NB4 (cell line): ENCODE results near the gene DACT3.
A peak's percentile ranks its signal among the peaks of the same experiment; 100 is the strongest.

ENCODE experiments used
- DNase-seq: peaks from one replicate; pipeline ENCODE4 v3.0.0; 2010; ENCODE audit warnings: low read depth
- H3K4me3 ChIP-seq: one replicate; pipeline ENCODE4 v1.5.1; 2011; ENCODE audit warnings: mild to moderate bottlenecking, low read depth, low read length, moderate library complexity
- MAX ChIP-seq: IDR thresholded peaks from 2 replicates; pipeline ENCODE4 v1.6.1; 2011; ENCODE audit warnings: low read depth, low read length
- MYC ChIP-seq: IDR thresholded peaks from 2 replicates; pipeline ENCODE4 v1.6.1; 2011; ENCODE audit warnings: low read depth, low read length
- POLR2A ChIP-seq: IDR thresholded peaks from 2 replicates; pipeline ENCODE4 v1.6.1; 2011; ENCODE audit warnings: mild to moderate bottlenecking; ENCODE audit not compliant: insufficient read length; ENCODE audit errors: extremely low read depth
- TF ChIP-seq, protein P1 (sequence below): IDR thresholded peaks from one replicate; pipeline ENCODE4 v1.5.1; 2012; ENCODE audit warnings: low read depth, low read length

DACT3 gene

DNA sequence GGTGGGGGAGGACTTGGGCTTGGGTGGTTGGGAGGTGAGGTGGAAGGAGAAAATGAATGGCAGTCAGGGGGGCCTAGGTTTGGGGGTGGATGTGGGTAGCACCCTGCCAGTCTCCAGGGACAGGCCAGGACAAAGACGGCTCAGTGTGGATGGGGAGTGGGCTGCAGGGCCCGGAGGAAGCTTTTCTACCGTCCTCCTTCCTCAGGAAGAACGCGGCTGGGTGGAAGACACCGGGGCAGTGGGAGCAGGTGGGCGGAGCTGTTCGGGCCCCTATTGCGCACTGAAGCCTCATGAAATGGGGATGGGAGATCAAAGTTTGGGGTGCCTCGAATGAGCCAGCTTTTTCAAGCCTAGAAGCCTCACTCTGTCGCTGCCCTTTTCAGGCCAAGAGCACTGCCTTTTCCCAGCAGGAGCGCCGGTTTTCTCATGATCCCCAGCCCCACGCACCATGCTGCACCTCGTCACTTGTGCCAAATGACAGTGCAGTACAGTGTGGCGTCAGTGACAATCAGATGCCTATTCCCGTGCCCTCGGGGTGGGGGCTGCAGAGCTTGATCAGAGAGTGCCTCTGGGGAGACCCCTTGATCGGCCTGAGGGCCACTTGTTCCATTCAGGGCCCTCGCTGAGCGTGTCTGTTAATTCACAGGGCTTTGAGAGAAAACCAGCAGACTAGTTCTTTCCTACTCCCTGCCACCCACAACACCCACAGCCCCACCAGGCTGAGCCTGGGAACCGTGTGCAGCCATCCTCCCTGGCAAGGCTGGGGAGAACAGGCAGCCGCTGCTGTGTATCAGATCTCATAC lies 58.4 kb downstream of the DACT3 start:
- no peak for TF ChIP-seq MYC
- no peak for TF ChIP-seq POLR2A
- TF ChIP-seq MAX = no peak
- TF ChIP-seq, protein P1, sequence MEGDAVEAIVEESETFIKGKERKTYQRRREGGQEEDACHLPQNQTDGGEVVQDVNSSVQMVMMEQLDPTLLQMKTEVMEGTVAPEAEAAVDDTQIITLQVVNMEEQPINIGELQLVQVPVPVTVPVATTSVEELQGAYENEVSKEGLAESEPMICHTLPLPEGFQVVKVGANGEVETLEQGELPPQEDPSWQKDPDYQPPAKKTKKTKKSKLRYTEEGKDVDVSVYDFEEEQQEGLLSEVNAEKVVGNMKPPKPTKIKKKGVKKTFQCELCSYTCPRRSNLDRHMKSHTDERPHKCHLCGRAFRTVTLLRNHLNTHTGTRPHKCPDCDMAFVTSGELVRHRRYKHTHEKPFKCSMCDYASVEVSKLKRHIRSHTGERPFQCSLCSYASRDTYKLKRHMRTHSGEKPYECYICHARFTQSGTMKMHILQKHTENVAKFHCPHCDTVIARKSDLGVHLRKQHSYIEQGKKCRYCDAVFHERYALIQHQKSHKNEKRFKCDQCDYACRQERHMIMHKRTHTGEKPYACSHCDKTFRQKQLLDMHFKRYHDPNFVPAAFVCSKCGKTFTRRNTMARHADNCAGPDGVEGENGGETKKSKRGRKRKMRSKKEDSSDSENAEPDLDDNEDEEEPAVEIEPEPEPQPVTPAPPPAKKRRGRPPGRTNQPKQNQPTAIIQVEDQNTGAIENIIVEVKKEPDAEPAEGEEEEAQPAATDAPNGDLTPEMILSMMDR = no peak
- DNase-seq = peak; percentile 41
- H3K4me3 ChIP-seq = peak overlapping the region; percentile 77

DNA sequence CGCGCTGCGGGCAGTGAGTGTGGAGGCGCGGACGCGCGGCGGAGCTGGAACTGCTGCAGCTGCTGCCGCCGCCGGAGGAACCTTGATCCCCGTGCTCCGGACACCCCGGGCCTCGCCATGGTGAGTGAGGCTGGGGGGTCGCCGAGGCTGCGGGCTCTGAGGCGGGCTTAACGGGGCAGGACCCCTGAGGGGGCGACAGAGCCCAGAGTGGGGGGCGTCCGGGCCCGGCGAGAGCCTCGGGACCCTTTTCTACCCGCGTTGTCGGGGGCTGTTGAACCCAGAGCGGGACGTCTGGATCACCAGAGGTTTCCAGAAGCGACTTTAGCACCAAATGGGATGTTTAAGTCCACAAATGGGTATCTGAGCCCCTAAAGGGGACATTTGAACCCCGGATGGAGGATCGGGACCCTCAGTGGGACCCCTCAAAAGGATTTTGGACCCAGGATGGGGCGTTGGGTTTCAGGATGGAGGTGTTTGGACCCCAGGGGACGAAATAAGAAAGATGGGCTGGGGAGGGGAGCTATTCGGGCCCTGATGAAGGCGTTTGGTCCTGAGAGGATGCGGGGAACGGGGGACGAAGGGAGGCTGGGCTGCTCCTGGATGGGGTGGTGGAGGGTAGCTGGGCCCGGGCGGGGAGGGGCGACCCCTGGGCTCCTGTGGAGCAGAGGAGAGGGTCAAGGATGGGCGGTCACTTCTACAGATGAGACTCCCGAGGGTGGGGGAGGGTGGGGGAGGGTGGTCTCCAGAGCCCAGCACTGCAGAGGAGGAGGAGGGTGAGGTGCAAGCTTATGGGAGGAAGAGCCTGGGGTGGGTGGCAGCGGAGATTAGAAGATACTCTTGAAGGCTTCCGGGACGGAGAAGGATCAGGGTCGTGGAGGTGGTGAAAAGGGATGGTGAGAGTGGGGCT lies 59.4 kb downstream of the DACT3 start, which contains the start of gene CALM3:
TSS of gene CALM3 (plus strand) at position 13 of the 907 bp plus-strand sequence. CDS start at position 118, 105 bp downstream.
- DNase-seq = peak; percentile 65
- peak within 1 kb of the TSS; percentile 79 for H3K4me3 ChIP-seq
- TF ChIP-seq POLR2A = peak; percentile 97
- peak; percentile 44; the same call in 1 of the 2 replicates for TF ChIP-seq MYC
- TF ChIP-seq MAX = peak; percentile 70
- TF ChIP-seq, protein P1 = no peak

DNA sequence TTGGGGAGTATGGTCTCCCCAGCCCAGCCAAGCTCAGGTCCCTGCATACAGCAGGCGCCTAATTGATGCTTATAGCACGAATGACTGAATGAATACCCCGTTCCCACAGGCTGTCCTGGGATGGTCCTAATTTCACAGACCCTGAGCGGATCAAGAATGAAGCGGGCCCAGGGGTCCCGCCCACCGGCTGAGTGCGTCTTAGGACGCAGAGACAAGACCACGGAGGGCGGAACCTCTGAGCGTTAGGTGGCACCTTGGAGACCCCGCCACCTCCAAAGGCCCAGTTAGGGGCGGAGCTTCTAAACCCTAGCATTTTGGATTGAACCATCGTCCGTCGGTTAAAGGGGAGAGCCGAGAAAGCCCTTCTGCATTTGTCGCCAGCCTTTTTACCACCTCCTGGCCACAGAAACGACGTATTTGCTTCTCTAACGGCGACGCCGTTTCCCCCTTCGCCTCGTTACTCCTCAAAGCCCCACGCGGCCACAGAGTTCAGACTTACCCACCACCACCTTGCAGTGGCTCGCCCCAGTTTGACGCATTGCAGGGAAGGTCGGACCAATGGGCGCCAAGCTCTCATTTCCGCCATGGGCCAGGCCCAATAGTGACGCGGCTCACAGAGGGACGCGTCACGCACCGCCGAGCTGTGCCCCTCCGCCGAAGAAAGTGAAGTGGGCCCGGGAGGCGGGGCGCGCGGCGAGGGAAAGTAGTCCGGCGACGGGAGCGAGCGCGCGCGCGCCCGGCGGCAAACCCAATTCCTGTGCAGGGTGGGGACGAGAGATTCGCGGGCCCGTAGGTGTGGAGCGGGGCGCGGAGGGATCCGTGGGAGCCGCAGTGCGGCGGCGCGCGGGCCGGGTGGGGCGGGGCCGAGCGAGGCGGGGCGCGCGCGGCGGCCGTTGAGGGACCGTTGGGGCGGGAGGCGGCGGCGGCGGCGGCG lies 60.3 kb downstream of the DACT3 start:
- DNase-seq = peak; percentile 100
- H3K4me3 ChIP-seq = peak overlapping the region; percentile 79
- TF ChIP-seq, protein P1 = no peak
- TF ChIP-seq MAX (peak; percentile 44), POLR2A (peak; percentile 96), MYC (peak; percentile 59)

- H3K4me3 ChIP-seq = peak overlapping the region; percentile 79
- no peak for DNase-seq
- TF ChIP-seq POLR2A (no peak), MAX (no peak)
These were observed 61.1 kb downstream of the DACT3 start for GRCh38 chr19:46599716-46600373.

DNA sequence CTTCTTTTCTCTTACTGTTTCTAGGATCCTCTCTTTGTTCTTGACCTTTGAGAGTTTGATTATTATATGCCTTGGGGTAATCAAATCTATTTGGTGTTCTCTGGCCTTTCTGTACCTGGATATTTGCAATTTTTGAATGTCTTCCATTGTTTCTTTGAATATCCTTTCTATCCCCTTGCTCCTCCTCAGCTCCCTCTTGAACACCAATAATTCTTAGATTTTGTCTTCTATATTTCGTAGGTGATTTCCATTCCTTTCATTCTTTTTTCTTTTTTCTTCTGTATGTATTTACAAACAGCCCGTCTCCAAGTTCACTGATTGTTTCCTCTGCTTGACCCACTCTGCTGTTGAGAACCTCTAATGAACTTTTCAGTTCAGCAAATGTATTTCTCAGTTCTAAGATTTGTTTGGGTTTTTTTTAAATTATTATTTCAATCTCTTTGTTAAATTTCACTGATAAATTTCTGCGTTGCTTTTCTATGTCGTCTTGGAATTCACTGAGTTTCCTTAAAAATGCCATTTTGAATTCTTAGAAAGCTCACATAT lies 62.5 kb downstream of the DACT3 start:
- TF ChIP-seq MYC (no peak), POLR2A (no peak), MAX (no peak)
- TF ChIP-seq, protein P1 = no peak
- no peak overlapping the region for H3K4me3 ChIP-seq
- DNase-seq = no peak
